Fibroblast of skin of abdomen (primary cell): Measurements from ENCODE around the gene TMEM120B.
"Not testable (repeated sequence)": the region's sequence is repeated elsewhere in the genome, so short reads cannot be mapped to it uniquely, and the experiment has no call there.

Source experiments
- DNase-seq: peaks from one replicate; pipeline ENCODE4 v3.0.0-alpha.2; 2013

The TMEM120B gene

GRCh38 chr12:121709478-121709961 is 3.0 kb upstream of the TMEM120B start:
- DNase-seq: peak; percentile 80

GRCh38 chr12:121711361-121712189 is 977 bp upstream of the TMEM120B start:
- DNase-seq: no peak

- DNase-seq: no peak
These were observed 427 bp upstream of the TMEM120B start for GRCh38 chr12:121712190-121712460.

- DNase-seq: no peak
These were observed 765 bp downstream of the TMEM120B start for GRCh38 chr12:121713257-121713777.

- DNase-seq: no peak
These were observed 1.2 kb downstream of the TMEM120B start for GRCh38 chr12:121713793-121714192.

GRCh38 chr12:121715055-121715454 is 2.5 kb downstream of the TMEM120B start:
- not testable (repeated sequence) for DNase-seq

GRCh38 chr12:121715862-121716435 is 3.4 kb downstream of the TMEM120B start:
- DNase-seq: no peak

- peak; percentile 84 for DNase-seq
These were observed 4.6 kb downstream of the TMEM120B start for GRCh38 chr12:121717041-121717699.

GRCh38 chr12:121718653-121719239 is 6.2 kb downstream of the TMEM120B start:
- no peak for DNase-seq

GRCh38 chr12:121719926-121720414 is 7.4 kb downstream of the TMEM120B start:
- DNase-seq: peak; percentile 92

- peak; percentile 16 for DNase-seq
These were observed 8.2 kb downstream of the TMEM120B start for GRCh38 chr12:121720762-121721161.

GRCh38 chr12:121722511-121722910 is 10.0 kb downstream of the TMEM120B start:
- no peak for DNase-seq

GRCh38 chr12:121723200-121723599 is 10.6 kb downstream of the TMEM120B start:
- no peak for DNase-seq

- no peak for DNase-seq
These were observed 12.4 kb downstream of the TMEM120B start for GRCh38 chr12:121724925-121725324.

GRCh38 chr12:121725423-121725822 is 12.9 kb downstream of the TMEM120B start:
- no peak for DNase-seq

- DNase-seq: no peak
These were observed 16.5 kb downstream of the TMEM120B start for GRCh38 chr12:121729021-121729420.

GRCh38 chr12:121731473-121731872 is 18.9 kb downstream of the TMEM120B start:
- DNase-seq: no peak

GRCh38 chr12:121733849-121734248 is 21.3 kb downstream of the TMEM120B start:
- no peak for DNase-seq

GRCh38 chr12:121738340-121738858 is 25.8 kb downstream of the TMEM120B start:
- no peak for DNase-seq

GRCh38 chr12:121740847-121741246 is 28.3 kb downstream of the TMEM120B start:
- DNase-seq: no peak

- no peak for DNase-seq
These were observed 29.2 kb downstream of the TMEM120B start for GRCh38 chr12:121741743-121742142.

- not testable (repeated sequence) for DNase-seq
These were observed 33.0 kb downstream of the TMEM120B start for GRCh38 chr12:121745545-121745944.

GRCh38 chr12:121748218-121748570 is 35.6 kb downstream of the TMEM120B start:
- DNase-seq: no peak
